Neuronal stem cell (in vitro differentiated cells): ENCODE data around the gene RD3L.

Source experiments
- DNase-seq: peaks from one replicate; pipeline ENCODE4 v3.0.0-alpha.2; 2013; ENCODE audit warnings: low spot score
- H2AFZ ChIP-seq: one replicate; pipeline ENCODE4 v1.6.1; 2013; ENCODE audit warnings: mild to moderate bottlenecking, low read length, inconsistent platforms
- H2AK5ac ChIP-seq: 2 replicates; pipeline ENCODE4 v1.6.1; 2013; ENCODE audit warnings: low read depth, mild to moderate bottlenecking, inconsistent platforms, low read length, moderate library complexity, mixed read lengths
- H2BK120ac ChIP-seq: 2 replicates; pipeline ENCODE4 v1.6.1; 2013; ENCODE audit warnings: low read depth, mild to moderate bottlenecking, inconsistent platforms, low read length, moderate library complexity, mixed read lengths
- H2BK12ac ChIP-seq: one replicate; pipeline ENCODE4 v1.6.1; 2013; ENCODE audit warnings: low read length, inconsistent platforms
- H2BK15ac ChIP-seq: 2 replicates; pipeline ENCODE4 v1.6.1; 2013; ENCODE audit warnings: mild to moderate bottlenecking, low read length, inconsistent platforms, mixed read lengths
- H2BK5ac ChIP-seq: one replicate; pipeline ENCODE4 v1.6.1; 2013; ENCODE audit warnings: inconsistent platforms, mild to moderate bottlenecking, low read length, moderate library complexity
- H3K14ac ChIP-seq: one replicate; pipeline ENCODE4 v1.6.1; 2013; ENCODE audit warnings: low read length, inconsistent platforms
- H3K18ac ChIP-seq: 2 replicates; pipeline ENCODE4 v1.6.1; 2013; ENCODE audit warnings: low read length, inconsistent platforms
- H3K23ac ChIP-seq: 2 replicates; pipeline ENCODE4 v1.6.1; 2013; ENCODE audit warnings: low read depth, mild to moderate bottlenecking, mixed read lengths, low read length, inconsistent platforms; ENCODE audit not compliant: poor library complexity
- H3K27ac ChIP-seq: replicated peaks from 3 replicates; pipeline ENCODE4 v1.5.1; 2013; ENCODE audit warnings: low read length, inconsistent platforms
- H3K27me3 ChIP-seq, 3 experiments: 2 replicates each; pipeline ENCODE4 v1.6.1; 2013; ENCODE audit warnings: low read length in 3 of 3, mild to moderate bottlenecking in 2 of 3, inconsistent platforms in 1 of 3, low read depth in 1 of 3, mixed read lengths in 1 of 3, moderate library complexity in 1 of 3; ENCODE audit not compliant: control insufficient read depth in 3 of 3, insufficient read depth in 3 of 3
- H3K36me3 ChIP-seq, 2 donors: replicated peaks in 1 of 2; 2 replicates each; pipeline ENCODE4 v1.6.1; 2013; ENCODE audit warnings: low read length in 2 of 2; ENCODE audit not compliant: control insufficient read depth in 2 of 2, insufficient read depth in 2 of 2
- H3K4ac ChIP-seq: 2 replicates; pipeline ENCODE4 v1.6.1; 2013; ENCODE audit warnings: inconsistent platforms, mild to moderate bottlenecking, low read length, moderate library complexity
- H3K4me1 ChIP-seq, 2 donors: 1 replicate in 1 of 2; 2 replicates in 1 of 2; pipeline ENCODE4 v1.6.1; 2013; ENCODE audit warnings: low read length in 2 of 2, low read depth in 1 of 2; ENCODE audit not compliant: control insufficient read depth in 2 of 2, insufficient read depth in 1 of 2
- H3K4me2 ChIP-seq: one replicate; pipeline ENCODE4 v1.6.1; 2013; ENCODE audit warnings: mild to moderate bottlenecking, low read length, inconsistent platforms; ENCODE audit not compliant: insufficient read depth, poor library complexity, severe bottlenecking
- H3K4me3 ChIP-seq, 2 donors: 2 replicates each; pipeline ENCODE4 v1.5.1; 2013; ENCODE audit warnings: low read length in 2 of 2, mild to moderate bottlenecking in 2 of 2, inconsistent platforms in 1 of 2, moderate library complexity in 1 of 2
- H3K79me1 ChIP-seq: one replicate; pipeline ENCODE4 v1.6.1; 2013; ENCODE audit warnings: low read depth, mild to moderate bottlenecking, inconsistent platforms, low read length, moderate library complexity
- H3K9ac ChIP-seq: one replicate; pipeline ENCODE4 v1.6.1; 2013; ENCODE audit warnings: mild to moderate bottlenecking, low read depth, low read length, inconsistent platforms; ENCODE audit not compliant: poor library complexity
- H3K9me3 ChIP-seq, 2 donors: replicated peaks in 1 of 2; 2 replicates each; pipeline versions ENCODE3 to v1.6.1; 2013; ENCODE audit warnings: low read length in 2 of 2, mild to moderate bottlenecking in 2 of 2, inconsistent platforms in 1 of 2, low read depth in 1 of 2, mixed read lengths in 1 of 2, moderate library complexity in 1 of 2; ENCODE audit not compliant: control insufficient read depth in 2 of 2, insufficient read depth in 1 of 2
- H4K8ac ChIP-seq: one replicate; pipeline ENCODE4 v1.6.1; 2013; ENCODE audit warnings: low read depth, mild to moderate bottlenecking, inconsistent platforms, low read length, moderate library complexity
- H4K91ac ChIP-seq: one replicate; pipeline ENCODE4 v1.6.1; 2013; ENCODE audit warnings: low read length, low read depth, mild to moderate bottlenecking, inconsistent platforms; ENCODE audit not compliant: poor library complexity
- WGBS, 2 donors: extraction: QIAGEN DNeasy Blood & Tissue Kit; methylation state at CpG; one replicate each; pipeline ENCODE4 v1.1.7; 2013; ENCODE audit warnings: missing lambda C conversion rate in 2 of 2, mixed read lengths in 1 of 2; ENCODE audit not compliant: insufficient read length in 2 of 2, insufficient replicate concordance in 1 of 2; ENCODE audit errors: extremely low coverage in 2 of 2; 5-methylcytosine and 5-hydroxymethylcytosine counted together

The RD3L gene

DNA sequence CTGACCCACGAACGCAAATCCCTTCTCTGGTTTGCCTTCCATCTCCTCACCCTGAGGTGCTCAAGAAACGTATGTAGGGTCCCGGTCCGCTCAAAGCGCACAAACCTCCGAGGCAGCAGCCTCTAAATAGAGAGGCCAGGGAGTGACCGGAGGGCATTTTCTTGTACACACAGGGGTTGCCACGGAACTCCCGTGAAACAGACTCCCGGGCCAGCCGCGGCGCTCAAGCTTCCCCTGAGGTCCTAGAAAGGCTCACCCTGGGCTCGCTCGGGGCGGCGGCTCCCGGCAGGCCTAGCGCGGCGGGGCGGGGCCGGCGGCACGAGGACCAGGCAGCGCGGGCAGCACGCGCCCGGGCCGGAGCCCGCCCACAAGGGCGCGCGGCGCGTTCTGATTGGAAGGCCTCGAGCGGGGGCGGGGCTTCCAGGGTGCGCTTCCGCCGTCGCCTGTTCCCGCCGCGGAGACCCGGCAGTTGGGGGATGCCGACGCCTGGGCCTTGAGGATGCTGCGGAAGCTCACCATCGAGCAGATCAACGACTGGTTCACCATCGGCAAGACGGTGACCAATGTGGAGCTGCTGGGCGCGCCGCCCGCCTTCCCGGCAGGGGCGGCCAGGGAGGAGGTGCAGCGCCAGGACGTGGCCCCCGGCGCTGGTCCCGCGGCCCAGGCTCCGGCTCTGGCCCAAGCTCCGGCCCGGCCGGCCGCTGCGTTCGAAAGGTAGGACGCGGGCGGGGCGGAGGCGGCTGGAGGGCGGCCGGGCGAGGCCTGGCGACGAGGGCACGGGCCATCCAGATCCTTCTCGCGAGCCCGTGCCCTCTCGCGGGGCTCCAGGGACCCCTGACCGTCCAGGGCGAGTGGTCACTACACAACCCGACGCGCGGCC, 14.1 kb downstream of the RD3L start, which contains the start of gene TDRD9:
TDRD9 (plus strand) TSS at position 446 of the 880 bp plus-strand sequence; CDS start at position 500, 54 bp downstream.
- Histone ChIP-seq H3K23ac (no peak within 1 kb of the TSS), H4K91ac (no peak within 1 kb of the TSS), H4K8ac (no peak within 1 kb of the TSS), H2BK12ac (peak within 1 kb of the TSS; percentile 78), H2BK120ac (no peak within 1 kb of the TSS), H3K4ac (peak within 1 kb of the TSS; percentile 41), H3K4me2 (no peak within 1 kb of the TSS), H3K27ac (no peak within 1 kb of the TSS), H3K9ac (peak within 1 kb of the TSS; percentile 37), H2AFZ (no peak within 1 kb of the TSS), H3K4me3 (no peak within 1 kb of the TSS), H2BK5ac (no peak within 1 kb of the TSS), H3K79me1 (no peaks in the 10 kb centered on the region), H3K27me3 (peaks cover 0 to 14% (median 0%) of the 10 kb centered on the region in 3 experiments), H2AK5ac (peak within 1 kb of the TSS; percentile 94), H3K9me3 (no peaks in the 10 kb centered on the region), H3K18ac (peak within 1 kb of the TSS; percentile 51), H3K14ac (peak within 1 kb of the TSS; percentile 3), H3K36me3 (no peaks in the 10 kb centered on the region), H3K4me1 (no peaks in the 10 kb centered on the region), H2BK15ac (no peak within 1 kb of the TSS)
- DNase-seq: no peak
- no CpG with 5 or more reads among the region's 97 CpGs for WGBS, 2 donors

DNA sequence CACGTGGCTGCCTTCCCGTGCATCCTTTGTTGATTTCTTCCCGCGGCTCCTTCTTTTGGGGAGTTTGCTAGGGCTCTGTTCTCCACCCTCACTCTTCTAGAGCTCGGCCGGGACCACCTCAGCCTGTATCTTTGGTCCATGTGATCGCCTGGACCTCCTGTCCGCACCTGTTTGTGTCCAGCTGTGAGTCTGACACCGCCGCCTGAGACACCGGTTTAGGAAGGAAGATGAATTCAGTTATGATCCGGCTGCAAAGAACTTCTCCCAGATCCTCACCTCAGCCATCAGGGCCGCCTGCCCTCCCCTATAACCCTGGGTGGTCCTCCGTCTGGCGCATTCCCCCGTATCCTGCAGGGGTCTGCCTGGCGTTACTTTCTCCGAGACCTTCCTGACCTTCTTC, 14.8 kb downstream of the RD3L start:
- Histone ChIP-seq H4K91ac (no peak overlapping the region), H3K4me3 (no peak overlapping the region), H3K9ac (no peak overlapping the region), H2AFZ (no peak overlapping the region), H4K8ac (no peak overlapping the region), H2BK120ac (no peak overlapping the region), H3K23ac (no peak overlapping the region), H2BK5ac (no peak overlapping the region), H3K4me1 (no peaks in the 10 kb centered on the region), H3K14ac (no peak overlapping the region), H3K27me3 (peaks cover 0 to 8% (median 0%) of the 10 kb centered on the region in 3 experiments), H2BK12ac (no peak overlapping the region), H3K18ac (no peak overlapping the region), H3K9me3 (no peaks in the 10 kb centered on the region), H3K27ac (no peak overlapping the region), H2AK5ac (peak overlapping the region; percentile 94), H2BK15ac (no peak overlapping the region), H3K4ac (no peak overlapping the region), H3K36me3 (no peaks in the 10 kb centered on the region), H3K4me2 (no peak overlapping the region), H3K79me1 (no peaks in the 10 kb centered on the region)
- no peak for DNase-seq
- no CpG with 5 or more reads among the region's 18 CpGs for WGBS, 2 donors

DNA sequence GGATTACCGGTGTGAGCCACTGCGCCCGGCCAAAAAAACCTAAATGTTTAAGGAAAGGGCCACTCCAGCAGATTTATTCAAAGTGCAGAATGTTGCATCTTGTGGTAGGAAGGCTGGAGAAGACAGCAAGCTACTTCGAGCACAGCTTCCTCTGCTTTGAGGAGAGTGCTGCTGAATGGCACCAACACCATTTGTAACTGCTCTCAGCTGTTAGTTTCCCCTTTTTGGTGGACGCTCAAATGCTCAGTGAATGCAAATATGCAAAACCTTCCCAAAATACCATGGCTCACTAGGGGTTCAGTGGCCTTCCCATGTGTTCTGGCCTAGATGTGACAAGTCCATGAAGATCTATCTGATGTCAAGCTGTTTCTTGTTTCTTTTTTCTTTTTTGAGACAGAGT, 17.0 kb downstream of the RD3L start:
- Histone ChIP-seq H2BK5ac (no peak overlapping the region), H3K9ac (no peak overlapping the region), H3K79me1 (peaks cover 7% of the 10 kb centered on the region), H2AK5ac (no peak overlapping the region), H3K4me1 (peaks cover 0 to 3% of the 10 kb centered on the region in 2 donors), H3K14ac (no peak overlapping the region), H4K8ac (no peak overlapping the region), H4K91ac (no peak overlapping the region), H3K36me3 (no peaks in the 10 kb centered on the region), H3K18ac (no peak overlapping the region), H2AFZ (no peak overlapping the region), H3K4me2 (no peak overlapping the region), H3K27ac (no peak overlapping the region), H2BK12ac (no peak overlapping the region), H2BK120ac (no peak overlapping the region), H3K23ac (no peak overlapping the region), H3K27me3 (no peaks in the 10 kb centered on the region), H2BK15ac (no peak overlapping the region), H3K4ac (no peak overlapping the region), H3K9me3 (no peaks in the 10 kb centered on the region), H3K4me3 (no peak overlapping the region)
- WGBS, 2 donors: no CpG with 5 or more reads among the region's 5 CpGs
- no peak for DNase-seq

DNA sequence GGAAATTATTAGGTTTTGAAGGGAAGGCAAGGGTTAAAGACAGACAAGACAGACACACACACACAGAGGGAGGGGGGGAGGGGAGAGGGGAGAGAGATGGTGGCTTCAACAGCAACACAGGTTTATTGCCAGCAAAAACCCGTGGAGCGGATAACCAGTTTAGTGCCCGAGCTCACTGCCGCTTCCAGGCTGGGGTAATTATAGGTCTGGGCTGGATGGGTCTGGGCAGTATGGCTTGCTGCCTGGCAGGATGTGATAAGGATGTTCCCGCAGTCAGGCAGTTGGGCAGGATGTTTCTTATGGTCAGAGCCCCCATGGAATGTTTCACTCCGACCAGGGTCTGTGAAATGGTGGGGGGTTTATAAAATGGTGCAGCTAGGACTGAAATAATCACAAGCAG, 18.5 kb downstream of the RD3L start:
- H3K4ac ChIP-seq: no peak overlapping the region
- H3K79me1 ChIP-seq: peaks cover 8% of the 10 kb centered on the region
- no peak overlapping the region for H2AK5ac ChIP-seq
- no peak overlapping the region for H2BK5ac ChIP-seq
- peaks cover 0 to 3% of the 10 kb centered on the region in 2 donors for H3K36me3 ChIP-seq
- no peak overlapping the region for H3K23ac ChIP-seq
- no CpG with 5 or more reads among the region's 6 CpGs for WGBS, 2 donors
- no peak overlapping the region for H2BK12ac ChIP-seq
- no peak overlapping the region for H4K91ac ChIP-seq
- no peak overlapping the region for H3K14ac ChIP-seq
- H3K18ac ChIP-seq: no peak overlapping the region
- peaks cover 0 to 3% of the 10 kb centered on the region in 2 donors for H3K4me1 ChIP-seq
- H3K4me3 ChIP-seq: peak overlapping the region in 1 of 2 donors; percentile 4
- H3K4me2 ChIP-seq: no peak overlapping the region
- H4K8ac ChIP-seq: no peak overlapping the region
- DNase-seq: no peak
- no peak overlapping the region for H3K27ac ChIP-seq
- peak overlapping the region; percentile 86 for H2AFZ ChIP-seq
- no peaks in the 10 kb centered on the region for H3K27me3 ChIP-seq
- H3K9me3 ChIP-seq: no peaks in the 10 kb centered on the region
- H3K9ac ChIP-seq: no peak overlapping the region
- no peak overlapping the region for H2BK120ac ChIP-seq
- no peak overlapping the region for H2BK15ac ChIP-seq
